Effector memory CD4-positive, alpha-beta T cell (primary cell): Measurements from ENCODE around the gene LYZL2.
"Not testable (repeated sequence)": the region's sequence is repeated elsewhere in the genome, so short reads cannot be mapped to it uniquely, and the experiment has no call there.

ENCODE experiments used
- DNase-seq, 3 donors: peaks; one replicate each; pipeline ENCODE4 v3.0.0-alpha.2; 2020
- H3K27ac ChIP-seq: 2 replicates; pipeline ENCODE4 v1.7.0; 2013; ENCODE audit warnings: mild to moderate bottlenecking, low read length, moderate library complexity; ENCODE audit not compliant: insufficient read depth, poor library complexity, severe bottlenecking
- H3K27me3 ChIP-seq: replicated peaks from 2 replicates; pipeline ENCODE4 v1.7.0; 2013; ENCODE audit warnings: mild to moderate bottlenecking, low read length; ENCODE audit not compliant: insufficient read depth, control insufficient read depth, poor library complexity, severe bottlenecking
- H3K36me3 ChIP-seq: 2 replicates; pipeline ENCODE4 v1.7.0; 2013; ENCODE audit warnings: mild to moderate bottlenecking, low read length, moderate library complexity; ENCODE audit not compliant: control insufficient read depth, insufficient read depth
- H3K4me1 ChIP-seq: 2 replicates; pipeline ENCODE4 v1.7.0; 2013; ENCODE audit warnings: low read length, mild to moderate bottlenecking; ENCODE audit not compliant: control insufficient read depth, insufficient read depth, poor library complexity, severe bottlenecking
- H3K4me3 ChIP-seq: 2 replicates; pipeline ENCODE4 v1.7.0; 2013; ENCODE audit warnings: low read length, low read depth, mild to moderate bottlenecking; ENCODE audit not compliant: insufficient read depth, poor library complexity, severe bottlenecking
- H3K9me3 ChIP-seq: 2 replicates; pipeline ENCODE4 v1.7.0; 2013; ENCODE audit warnings: mild to moderate bottlenecking, low read length, moderate library complexity; ENCODE audit not compliant: control insufficient read depth

The LYZL2 gene

DNA sequence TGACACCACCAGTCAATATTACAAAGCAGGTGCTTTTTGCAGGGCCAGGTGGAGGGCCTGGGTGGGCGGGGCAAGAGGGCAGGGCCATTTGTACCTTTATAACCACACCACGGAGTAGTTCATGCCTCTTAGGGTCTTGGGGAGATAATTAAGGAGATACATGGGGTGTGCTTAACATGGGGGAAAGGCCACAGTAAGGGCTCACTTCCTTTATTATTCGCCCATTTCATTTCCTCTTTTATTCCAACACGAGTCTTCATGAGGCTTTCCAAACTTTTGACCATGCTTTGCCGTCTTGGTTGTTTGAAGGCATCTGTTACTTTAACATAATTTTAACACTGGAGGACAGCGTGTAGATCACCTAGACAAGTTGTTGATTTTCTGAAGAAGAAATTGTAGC lies 33.3 kb upstream of the LYZL2 start:
- Histone ChIP-seq H3K4me3 (no peak overlapping the region), H3K27me3 (no peaks in the 10 kb centered on the region), H3K36me3 (no peaks in the 10 kb centered on the region), H3K4me1 (no peaks in the 10 kb centered on the region), H3K9me3 (no peaks in the 10 kb centered on the region), H3K27ac (no peak overlapping the region)
- DNase-seq: no peak

GRCh38 chr10:30660314-30660713 lies 30.8 kb upstream of the LYZL2 start:
- H3K9me3 ChIP-seq, H3K27me3 ChIP-seq, H3K27ac ChIP-seq, H3K4me1 ChIP-seq, H3K36me3 ChIP-seq, H3K4me3 ChIP-seq, DNase-seq: not testable (repeated sequence)

DNA sequence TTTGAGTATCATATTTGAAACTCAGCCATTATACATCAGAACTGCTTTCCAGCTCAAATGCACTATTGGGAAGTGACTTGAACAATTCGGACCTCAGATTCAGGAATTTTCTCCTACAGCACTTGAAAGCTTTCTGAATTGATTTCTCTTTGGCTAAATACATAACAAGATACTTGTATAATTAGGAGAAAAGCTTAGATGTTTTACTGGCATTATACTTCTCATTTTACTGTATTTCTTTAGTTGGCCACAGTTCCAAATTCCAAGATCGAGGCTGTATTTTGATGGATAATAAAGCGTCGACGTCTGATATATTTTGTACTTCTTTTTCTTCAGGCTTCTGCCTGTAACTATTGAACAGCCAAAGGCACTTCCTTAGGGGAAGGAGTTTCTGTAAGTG lies 26.7 kb upstream of the LYZL2 start:
- Histone ChIP-seq H3K27ac (no peak overlapping the region), H3K36me3 (no peaks in the 10 kb centered on the region), H3K4me3 (no peak overlapping the region), H3K4me1 (no peaks in the 10 kb centered on the region), H3K27me3 (no peaks in the 10 kb centered on the region), H3K9me3 (no peaks in the 10 kb centered on the region)
- DNase-seq: no peak

GRCh38 chr10:30655001-30655400 lies 25.4 kb upstream of the LYZL2 start:
- H3K4me1 ChIP-seq, H3K27me3 ChIP-seq, H3K36me3 ChIP-seq, DNase-seq, H3K9me3 ChIP-seq, H3K4me3 ChIP-seq, H3K27ac ChIP-seq: not testable (repeated sequence)

- not testable (repeated sequence) for H3K4me1 ChIP-seq, H3K27me3 ChIP-seq, H3K9me3 ChIP-seq, DNase-seq, H3K4me3 ChIP-seq, H3K36me3 ChIP-seq, H3K27ac ChIP-seq
These were observed 22.2 kb upstream of the LYZL2 start for GRCh38 chr10:30651470-30652397.

DNA sequence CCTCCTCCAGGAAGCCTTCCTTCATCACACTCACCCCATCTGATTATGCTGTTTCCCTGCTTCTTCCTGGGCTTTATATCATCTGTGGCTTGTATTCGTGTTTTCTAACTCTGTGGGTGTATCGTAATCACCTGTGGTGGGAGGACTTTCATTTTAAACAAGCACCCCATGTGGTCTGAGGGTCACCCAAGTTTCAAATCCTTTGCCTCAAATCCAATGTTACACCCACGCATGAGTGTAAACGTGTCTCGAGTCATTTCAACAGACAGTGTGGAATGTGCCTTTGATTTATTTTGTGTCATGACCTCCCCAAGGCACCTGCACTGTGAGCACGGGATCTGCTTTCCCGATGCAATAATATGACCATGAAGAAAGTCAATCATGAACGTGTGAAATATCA lies 17.5 kb upstream of the LYZL2 start:
- no peaks in the 10 kb centered on the region for H3K9me3 ChIP-seq
- H3K27ac ChIP-seq: no peak overlapping the region
- DNase-seq: no peak
- no peak overlapping the region for H3K4me3 ChIP-seq
- H3K27me3 ChIP-seq: no peaks in the 10 kb centered on the region
- H3K36me3 ChIP-seq: no peaks in the 10 kb centered on the region
- H3K4me1 ChIP-seq: no peaks in the 10 kb centered on the region

- DNase-seq: no peak
- Histone ChIP-seq H3K36me3 (no peaks in the 10 kb centered on the region), H3K4me3 (no peak overlapping the region), H3K27me3 (no peaks in the 10 kb centered on the region), H3K4me1 (no peaks in the 10 kb centered on the region), H3K27ac (no peak overlapping the region), H3K9me3 (no peaks in the 10 kb centered on the region)
These were observed 15.8 kb upstream of the LYZL2 start for GRCh38 chr10:30645340-30645827.

- not testable (repeated sequence) for H3K4me1 ChIP-seq, H3K27me3 ChIP-seq, DNase-seq, H3K27ac ChIP-seq, H3K9me3 ChIP-seq, H3K4me3 ChIP-seq, H3K36me3 ChIP-seq
These were observed 14.9 kb upstream of the LYZL2 start for GRCh38 chr10:30644408-30644861.

- not testable (repeated sequence) for H3K27ac ChIP-seq, H3K27me3 ChIP-seq, H3K4me3 ChIP-seq, H3K36me3 ChIP-seq, DNase-seq, H3K4me1 ChIP-seq, H3K9me3 ChIP-seq
These were observed 14.1 kb upstream of the LYZL2 start for GRCh38 chr10:30643557-30644199.

DNA sequence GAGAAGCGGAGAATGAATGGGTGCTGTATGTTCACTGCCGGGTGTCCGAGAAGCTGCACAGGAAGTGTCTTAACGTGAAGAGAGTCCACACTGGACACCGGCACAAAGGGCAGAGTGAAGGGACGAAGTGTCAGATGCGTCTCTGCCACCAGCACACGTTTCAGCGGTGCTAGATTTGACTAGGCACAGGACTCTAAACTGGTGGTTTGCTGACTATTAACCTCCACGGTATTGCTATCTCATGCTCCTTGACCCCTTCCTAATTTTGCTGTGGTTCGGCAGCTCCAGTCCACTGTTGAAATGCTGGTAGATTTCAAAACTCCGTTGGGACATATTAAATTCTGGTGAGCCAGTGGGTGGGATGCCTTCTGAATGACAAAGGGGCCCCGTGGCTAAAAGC lies 13.3 kb upstream of the LYZL2 start:
- not testable (repeated sequence) for DNase-seq, H3K27me3 ChIP-seq, H3K9me3 ChIP-seq, H3K36me3 ChIP-seq, H3K4me3 ChIP-seq, H3K4me1 ChIP-seq, H3K27ac ChIP-seq
